ENCODE data around the gene TMEM119.
"Not testable (repeated sequence)": the region's sequence is repeated elsewhere in the genome, so short reads cannot be mapped to it uniquely, and the experiment has no call there.

TMEM119 gene

DNA sequence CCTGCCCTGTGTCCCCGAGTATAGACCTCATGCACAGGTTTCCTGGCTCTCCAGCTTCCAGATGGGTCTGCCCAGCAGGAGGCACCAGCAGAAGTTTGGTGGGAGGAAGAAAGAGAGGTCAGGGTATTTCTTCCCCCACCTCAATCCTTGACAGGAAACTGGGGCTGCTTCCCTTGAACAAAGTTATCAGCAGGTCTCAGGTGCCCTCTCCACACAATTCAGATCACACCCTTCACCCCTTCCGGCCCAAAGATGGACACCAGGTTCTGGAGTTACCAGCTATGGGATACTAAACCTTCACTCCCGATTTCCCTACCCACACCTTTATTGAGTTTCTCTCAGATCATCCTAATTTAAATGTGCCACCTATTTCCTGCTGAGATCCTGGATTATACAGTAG is 38.1 kb downstream of the TMEM119 start:
- Mint-ChIP-seq H3K27me3 (ENCODE audit: low read depth, poor library complexity) (no peaks in the 10 kb centered on the region), H3K9me3 (no peaks in the 10 kb centered on the region), H3K36me3 (ENCODE audit: low read depth) (peaks cover 11% of the 10 kb centered on the region), H3K27ac (peak overlapping the region; percentile 100), H3K4me1 (peaks cover 42% of the 10 kb centered on the region), H3K4me3 (peak overlapping the region; percentile 100)
- DNase-seq: no peak
- TF ChIP-seq, protein P1, sequence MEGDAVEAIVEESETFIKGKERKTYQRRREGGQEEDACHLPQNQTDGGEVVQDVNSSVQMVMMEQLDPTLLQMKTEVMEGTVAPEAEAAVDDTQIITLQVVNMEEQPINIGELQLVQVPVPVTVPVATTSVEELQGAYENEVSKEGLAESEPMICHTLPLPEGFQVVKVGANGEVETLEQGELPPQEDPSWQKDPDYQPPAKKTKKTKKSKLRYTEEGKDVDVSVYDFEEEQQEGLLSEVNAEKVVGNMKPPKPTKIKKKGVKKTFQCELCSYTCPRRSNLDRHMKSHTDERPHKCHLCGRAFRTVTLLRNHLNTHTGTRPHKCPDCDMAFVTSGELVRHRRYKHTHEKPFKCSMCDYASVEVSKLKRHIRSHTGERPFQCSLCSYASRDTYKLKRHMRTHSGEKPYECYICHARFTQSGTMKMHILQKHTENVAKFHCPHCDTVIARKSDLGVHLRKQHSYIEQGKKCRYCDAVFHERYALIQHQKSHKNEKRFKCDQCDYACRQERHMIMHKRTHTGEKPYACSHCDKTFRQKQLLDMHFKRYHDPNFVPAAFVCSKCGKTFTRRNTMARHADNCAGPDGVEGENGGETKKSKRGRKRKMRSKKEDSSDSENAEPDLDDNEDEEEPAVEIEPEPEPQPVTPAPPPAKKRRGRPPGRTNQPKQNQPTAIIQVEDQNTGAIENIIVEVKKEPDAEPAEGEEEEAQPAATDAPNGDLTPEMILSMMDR (IDR thresholded peaks at IDR 0.05): no peak

DNA sequence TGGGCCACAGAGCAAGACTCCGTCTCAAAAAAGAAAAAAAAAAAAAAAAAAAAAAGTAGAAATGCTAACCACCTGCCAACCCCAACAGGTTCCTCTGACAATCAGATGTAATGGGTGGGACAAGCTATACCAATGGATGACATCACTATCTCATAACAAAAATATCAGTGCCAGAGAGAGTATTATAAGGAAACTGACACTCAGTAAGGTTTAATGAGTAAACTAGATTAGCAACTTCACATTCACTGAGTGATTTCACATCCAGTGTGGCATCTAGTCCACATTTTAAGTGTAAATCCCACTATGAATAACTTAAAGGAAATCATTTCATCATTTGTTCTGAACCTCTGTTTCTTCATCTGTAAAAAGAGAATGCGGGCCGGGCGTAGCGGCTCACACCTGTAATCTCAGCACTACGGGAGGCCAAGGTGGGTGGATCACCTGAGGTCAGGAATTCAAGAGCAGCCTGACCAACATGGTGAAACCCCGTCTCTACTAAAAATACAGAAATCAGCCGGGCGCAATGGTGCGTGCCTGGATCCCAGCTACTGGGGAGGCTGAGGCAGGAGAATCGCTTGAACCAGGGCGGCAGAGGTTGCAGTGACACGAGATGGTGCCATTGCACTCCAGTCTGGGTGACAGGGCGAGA is 38.8 kb downstream of the TMEM119 start:
- TF ChIP-seq, protein P1 (IDR thresholded peaks at IDR 0.05): no peak
- DNase-seq: no peak
- Mint-ChIP-seq H3K4me3 (peak overlapping the region; percentile 100), H3K4me1 (peaks cover 44% of the 10 kb centered on the region), H3K9me3 (no peaks in the 10 kb centered on the region), H3K27ac (no peak overlapping the region), H3K27me3 (ENCODE audit: low read depth, poor library complexity) (no peaks in the 10 kb centered on the region), H3K36me3 (ENCODE audit: low read depth) (peaks cover 10% of the 10 kb centered on the region)

DNA sequence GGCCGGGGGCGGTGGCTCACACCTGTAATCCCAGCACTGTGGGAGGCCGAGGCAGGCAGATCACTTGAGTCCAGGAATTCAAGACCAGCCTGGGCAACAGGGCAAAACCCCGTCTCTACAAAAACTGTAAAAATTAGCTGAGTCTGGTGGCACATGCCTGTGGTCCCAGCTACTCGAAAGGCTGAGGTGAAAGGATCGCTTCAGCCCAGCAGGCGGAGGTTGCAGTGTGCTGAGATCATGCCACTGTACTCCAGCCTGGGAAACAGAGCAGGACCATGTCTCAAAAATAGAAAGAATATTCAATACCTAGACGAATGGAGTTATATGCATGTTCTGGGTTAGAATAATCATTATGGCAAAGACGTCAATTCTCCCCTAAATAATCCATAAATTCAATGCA is 42.5 kb downstream of the TMEM119 start:
- not testable (repeated sequence) for H3K9me3 Mint-ChIP-seq; H3K27ac Mint-ChIP-seq; DNase-seq; H3K36me3 Mint-ChIP-seq (ENCODE audit: low read depth); H3K27me3 Mint-ChIP-seq (ENCODE audit: low read depth, poor library complexity); H3K4me3 Mint-ChIP-seq
- H3K4me1 Mint-ChIP-seq: peaks cover 37% of the 10 kb centered on the region

DNA sequence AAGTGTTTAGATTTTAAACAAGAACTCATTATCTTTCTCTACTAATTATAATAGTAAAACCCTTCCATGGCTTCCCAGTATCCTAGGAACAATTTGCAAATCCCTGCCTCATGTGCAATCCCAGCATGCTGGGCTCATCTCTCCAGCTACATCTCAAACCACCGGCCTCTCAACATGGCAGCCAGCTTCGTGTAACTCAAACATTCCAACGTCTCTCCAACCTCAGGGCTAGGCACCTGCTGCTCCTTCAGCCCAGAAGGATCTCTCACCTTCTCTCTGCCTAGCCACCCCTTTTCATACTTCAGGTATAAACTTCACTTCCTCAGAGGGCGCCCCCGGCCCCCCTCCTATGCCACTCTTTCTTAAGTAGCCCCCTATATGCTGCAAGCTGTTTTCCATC is 44.1 kb downstream of the TMEM119 start:
- Mint-ChIP-seq H3K4me3 (no peak overlapping the region), H3K4me1 (peaks cover 22% of the 10 kb centered on the region), H3K27ac (no peak overlapping the region), H3K27me3 (ENCODE audit: low read depth, poor library complexity) (no peaks in the 10 kb centered on the region), H3K9me3 (no peaks in the 10 kb centered on the region), H3K36me3 (ENCODE audit: low read depth) (peaks cover 14% of the 10 kb centered on the region)
- no peak for DNase-seq
- TF ChIP-seq, protein P1 (IDR thresholded peaks at IDR 0.05): no peak

GRCh38 chr12:108551535-108551934 is 46.3 kb downstream of the TMEM119 start:
- Mint-ChIP-seq H3K36me3 (ENCODE audit: low read depth) (peaks cover 23% of the 10 kb centered on the region), H3K4me1 (peaks cover 12% of the 10 kb centered on the region), H3K27ac (no peak overlapping the region), H3K9me3 (no peaks in the 10 kb centered on the region), H3K27me3 (ENCODE audit: low read depth, poor library complexity) (no peaks in the 10 kb centered on the region), H3K4me3 (no peak overlapping the region)
- DNase-seq: no peak
- TF ChIP-seq, protein P1 (IDR thresholded peaks at IDR 0.05): no peak

- Mint-ChIP-seq H3K27me3 (ENCODE audit: low read depth, poor library complexity) (no peaks in the 10 kb centered on the region), H3K36me3 (ENCODE audit: low read depth) (peaks cover 36% of the 10 kb centered on the region), H3K4me1 (peaks cover 5% of the 10 kb centered on the region), H3K27ac (no peak overlapping the region), H3K4me3 (no peak overlapping the region), H3K9me3 (no peaks in the 10 kb centered on the region)
- TF ChIP-seq, protein P1 (IDR thresholded peaks at IDR 0.05): no peak
- no peak for DNase-seq
These were observed 48.8 kb downstream of the TMEM119 start for GRCh38 chr12:108548954-108549521.
